ENCODE measurements around the gene SLC38A3.
A peak's percentile ranks its signal among the peaks of the same experiment; 100 is the strongest.

SLC38A3 gene

DNA sequence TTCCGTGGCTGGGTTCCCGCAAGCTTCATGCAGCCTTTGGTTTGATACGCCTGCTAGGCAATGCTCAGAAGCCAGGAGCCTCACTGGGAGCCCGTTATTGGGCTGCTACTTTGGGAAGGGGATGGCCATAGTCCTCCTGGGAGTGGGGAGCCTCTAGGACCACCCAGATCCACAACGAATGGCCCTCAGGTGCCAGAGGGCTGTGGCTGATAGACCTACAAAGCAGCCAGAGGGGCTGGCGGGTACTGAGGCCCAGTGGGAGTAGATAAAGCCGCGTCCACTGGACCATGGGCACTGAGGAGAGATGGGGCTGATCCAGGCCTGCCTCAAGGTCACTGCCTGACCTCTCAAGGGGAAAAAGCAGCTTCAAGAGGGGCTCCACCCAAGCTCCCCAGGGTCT lies 12.9 kb upstream of the SLC38A3 start:
- no peak for DNase-seq (ENCODE audit: low spot score)

DNA sequence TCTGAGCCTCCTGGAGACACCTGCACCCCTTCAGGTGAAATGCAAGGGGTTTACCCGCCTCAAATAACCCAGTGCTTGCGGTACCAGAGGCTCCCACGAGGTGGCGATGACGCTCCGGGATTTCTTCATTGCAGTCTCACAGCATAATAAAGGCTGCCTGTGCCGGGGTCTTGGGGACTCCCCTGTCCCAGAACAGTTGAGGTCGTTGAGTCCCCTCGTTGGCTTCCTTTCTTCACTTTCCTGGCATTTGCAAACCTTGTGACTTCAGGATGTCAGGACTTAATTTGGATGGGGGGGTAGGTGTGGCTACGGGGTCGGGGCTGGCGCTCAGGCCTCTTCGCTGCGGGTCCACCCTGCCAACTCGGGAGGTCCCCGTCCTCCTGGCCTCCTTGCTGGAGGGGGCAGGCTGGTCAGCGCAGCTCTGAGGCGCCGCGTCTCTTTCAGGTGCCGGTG lies 12.4 kb upstream of the SLC38A3 start:
- peak; percentile 82 for DNase-seq (ENCODE audit: low spot score)

DNA sequence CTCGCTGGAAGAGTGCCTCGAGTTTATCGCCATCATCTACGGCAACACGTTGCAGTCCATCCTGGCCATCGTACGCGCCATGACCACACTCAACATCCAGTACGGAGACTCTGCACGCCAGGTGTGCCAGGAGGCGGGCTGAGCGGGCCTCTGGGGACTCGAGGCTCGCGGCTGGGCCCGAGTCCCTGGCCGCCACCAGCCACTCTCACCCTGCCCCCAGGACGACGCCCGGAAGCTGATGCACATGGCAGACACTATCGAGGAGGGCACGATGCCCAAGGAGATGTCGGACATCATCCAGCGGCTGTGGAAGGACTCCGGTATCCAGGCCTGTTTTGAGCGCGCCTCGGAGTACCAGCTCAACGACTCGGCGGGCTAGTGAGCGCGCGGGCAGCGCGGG lies 11.8 kb upstream of the SLC38A3 start:
- no peak for DNase-seq (ENCODE audit: low spot score)

DNA sequence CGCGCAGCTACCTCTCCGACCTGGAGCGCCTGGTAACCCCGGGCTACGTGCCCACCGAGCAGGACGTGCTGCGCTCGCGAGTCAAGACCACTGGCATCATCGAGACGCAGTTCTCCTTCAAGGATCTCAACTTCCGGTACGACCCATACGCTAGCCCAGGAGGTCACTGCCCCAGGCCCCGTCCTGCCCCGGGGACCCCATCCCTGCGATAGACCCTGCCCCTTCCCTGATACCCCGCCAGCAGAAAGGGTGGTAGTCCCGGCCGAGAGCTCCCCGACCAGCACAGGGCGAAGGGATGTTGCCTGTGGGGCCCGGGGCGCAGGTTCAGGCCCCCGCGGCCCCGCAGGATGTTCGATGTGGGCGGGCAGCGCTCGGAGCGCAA lies 11.3 kb upstream of the SLC38A3 start:
- no peak for DNase-seq (ENCODE audit: low spot score)

DNA sequence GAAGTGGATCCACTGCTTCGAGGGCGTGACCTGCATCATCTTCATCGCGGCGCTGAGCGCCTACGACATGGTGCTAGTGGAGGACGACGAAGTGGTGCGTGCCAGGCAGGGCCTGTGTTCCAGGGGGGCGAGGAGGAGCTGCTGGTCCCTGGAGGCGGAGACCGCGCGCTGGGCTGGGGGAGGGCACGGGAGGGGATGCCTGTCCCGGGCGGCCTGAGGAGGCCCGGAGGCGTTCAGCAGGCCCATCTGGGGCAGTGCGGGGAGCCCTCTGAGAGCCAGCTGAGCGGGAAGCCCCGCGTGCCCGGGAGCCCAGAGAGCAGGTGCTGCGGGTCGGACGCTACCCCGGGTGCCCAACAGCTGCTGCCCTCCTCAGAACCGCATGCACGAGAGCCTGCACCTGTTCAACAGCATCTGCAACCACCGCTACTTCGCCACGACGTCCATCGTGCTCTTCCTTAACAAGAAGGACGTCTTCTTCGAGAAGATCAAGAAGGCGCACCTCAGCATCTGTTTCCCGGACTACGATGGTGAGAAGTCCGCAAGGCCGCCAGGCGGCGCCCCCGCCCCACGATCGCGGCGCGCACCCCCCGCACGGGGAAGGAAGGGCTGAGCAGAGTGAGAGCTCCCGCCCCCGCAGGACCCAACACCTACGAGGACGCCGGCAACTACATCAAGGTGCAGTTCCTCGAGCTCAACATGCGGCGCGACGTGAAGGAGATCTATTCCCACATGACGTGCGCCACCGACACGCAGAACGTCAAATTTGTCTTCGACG lies 10.8 kb upstream of the SLC38A3 start:
- DNase-seq (ENCODE audit: low spot score), result peak; percentile 87

DNA sequence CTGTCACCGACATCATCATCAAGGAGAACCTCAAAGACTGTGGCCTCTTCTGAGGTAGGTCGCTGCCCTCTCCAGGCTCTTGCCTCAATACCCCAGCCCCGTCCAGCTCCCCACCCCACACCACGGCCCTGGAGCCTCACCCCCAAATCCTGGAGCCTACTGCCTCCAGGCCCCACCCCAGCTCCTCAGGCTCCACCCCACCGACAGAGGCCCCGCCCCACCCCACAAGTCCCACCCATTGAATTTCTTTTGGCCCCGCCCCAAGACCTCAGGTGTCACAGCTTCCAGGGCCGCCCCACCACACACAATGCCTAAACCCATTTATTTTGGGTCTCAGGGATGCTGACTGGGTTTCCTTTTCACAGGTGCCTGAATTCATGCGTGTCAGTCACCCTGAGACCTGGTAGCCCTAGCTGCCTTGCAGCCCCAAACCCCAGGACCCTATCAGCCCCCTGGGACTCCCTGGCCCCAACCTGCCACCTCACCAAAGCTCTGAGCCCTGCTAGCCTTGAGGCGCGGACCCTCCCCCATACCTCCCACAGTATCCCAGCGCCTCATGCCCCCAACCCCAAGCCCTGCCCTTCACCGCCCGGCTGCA lies 10.1 kb upstream of the SLC38A3 start:
- peak; percentile 36 for DNase-seq (ENCODE audit: low spot score)

DNA sequence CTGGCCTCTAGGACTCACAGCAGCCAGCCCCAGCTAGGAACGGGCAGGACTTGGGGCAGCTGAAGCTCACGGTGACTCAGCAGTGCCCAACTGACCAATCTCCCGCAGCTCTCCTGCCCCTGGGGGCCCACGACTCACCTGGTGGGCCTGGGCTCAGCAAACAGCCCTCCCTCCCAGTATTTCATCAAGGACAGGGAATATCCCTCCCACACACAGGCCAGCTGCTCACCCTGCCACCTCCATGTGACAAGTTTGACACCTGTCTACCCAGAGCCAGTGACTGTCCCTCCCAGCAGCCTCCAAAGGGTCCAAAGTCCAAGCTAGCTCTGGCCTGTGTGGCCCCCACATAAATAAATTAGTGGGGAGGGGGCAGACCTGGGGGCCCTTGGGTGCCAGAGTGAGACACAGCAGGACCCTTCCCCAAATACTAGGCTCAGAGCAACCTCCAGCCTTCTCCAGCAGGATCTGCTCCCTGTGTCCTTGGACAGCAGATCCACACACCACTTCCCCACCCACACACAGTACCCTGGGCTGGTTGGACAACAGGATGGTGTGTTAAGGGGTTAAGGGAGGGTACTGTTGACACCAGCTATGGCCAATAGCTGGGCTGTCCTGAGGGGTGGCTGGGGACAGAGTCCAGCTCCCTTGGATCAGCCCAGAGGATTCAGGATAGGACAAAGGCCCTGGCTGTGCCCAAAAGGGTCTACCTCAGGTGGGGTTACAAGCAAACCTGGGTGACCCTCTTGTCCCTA lies 9.4 kb upstream of the SLC38A3 start:
- DNase-seq (ENCODE audit: low spot score), result no peak

DNA sequence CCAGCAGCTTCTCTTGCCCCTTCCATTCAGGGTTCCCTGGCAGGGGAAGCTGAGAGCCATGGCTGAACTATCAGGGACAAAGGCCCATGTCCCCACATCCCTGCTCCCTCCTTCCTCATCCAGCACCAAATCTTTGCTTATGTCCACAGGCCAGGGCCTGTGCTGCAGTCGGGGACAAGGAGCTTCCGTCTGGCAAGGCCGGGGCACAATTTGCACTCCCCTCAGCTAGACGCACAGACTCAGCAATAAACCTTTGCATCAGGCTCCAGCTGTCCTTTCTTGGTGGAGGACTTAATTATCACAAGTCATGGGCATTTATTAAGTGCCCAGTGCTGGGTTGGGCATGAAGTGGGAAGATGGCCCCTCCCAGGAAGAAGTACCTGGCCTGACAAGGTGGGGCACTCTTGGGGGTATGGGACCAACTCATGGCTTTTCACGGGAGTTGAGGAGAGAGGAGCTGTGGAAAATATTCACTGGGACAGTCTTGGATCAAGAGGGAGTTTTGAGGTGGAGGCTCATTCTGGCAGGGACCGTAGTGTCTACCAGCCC lies 8.7 kb upstream of the SLC38A3 start:
- DNase-seq (ENCODE audit: low spot score), result no peak

DNA sequence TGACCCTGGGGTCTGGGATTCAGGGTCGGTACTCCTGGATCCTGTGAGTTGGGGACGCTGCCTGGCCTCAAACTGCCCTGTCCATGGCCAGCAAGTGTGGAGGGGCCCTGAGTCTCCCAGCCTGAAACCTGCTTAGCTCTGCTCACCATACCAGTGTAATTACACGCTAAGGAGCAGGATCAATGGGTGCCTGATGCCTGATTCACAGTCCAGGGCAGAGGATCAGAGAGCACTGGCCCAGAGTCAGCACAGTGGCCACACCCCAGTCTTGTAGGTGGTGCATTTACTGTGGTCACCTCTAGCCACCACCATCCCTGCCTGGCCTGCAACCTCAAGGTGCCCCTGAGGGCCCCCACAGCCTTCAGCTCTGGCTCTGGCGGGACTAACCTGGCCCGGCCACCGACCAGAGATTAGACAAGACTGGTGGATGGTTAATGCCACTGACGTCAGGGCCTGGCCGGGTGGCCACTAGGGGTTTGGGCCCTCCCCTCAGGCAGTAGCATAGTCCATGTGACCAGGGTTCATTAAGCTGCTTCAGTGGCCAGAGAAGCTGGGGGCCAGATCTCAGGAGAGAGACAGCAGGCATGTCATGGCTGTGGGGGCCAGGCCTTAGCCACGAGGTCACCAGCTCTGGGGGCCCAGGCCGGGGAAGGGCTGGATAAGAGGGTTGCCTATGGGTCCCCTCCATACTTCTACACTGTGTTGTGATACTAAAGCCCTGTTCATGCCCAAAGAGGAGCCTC lies 3.3 kb upstream of the SLC38A3 start:
- DNase-seq (ENCODE audit: low spot score), result no peak

DNA sequence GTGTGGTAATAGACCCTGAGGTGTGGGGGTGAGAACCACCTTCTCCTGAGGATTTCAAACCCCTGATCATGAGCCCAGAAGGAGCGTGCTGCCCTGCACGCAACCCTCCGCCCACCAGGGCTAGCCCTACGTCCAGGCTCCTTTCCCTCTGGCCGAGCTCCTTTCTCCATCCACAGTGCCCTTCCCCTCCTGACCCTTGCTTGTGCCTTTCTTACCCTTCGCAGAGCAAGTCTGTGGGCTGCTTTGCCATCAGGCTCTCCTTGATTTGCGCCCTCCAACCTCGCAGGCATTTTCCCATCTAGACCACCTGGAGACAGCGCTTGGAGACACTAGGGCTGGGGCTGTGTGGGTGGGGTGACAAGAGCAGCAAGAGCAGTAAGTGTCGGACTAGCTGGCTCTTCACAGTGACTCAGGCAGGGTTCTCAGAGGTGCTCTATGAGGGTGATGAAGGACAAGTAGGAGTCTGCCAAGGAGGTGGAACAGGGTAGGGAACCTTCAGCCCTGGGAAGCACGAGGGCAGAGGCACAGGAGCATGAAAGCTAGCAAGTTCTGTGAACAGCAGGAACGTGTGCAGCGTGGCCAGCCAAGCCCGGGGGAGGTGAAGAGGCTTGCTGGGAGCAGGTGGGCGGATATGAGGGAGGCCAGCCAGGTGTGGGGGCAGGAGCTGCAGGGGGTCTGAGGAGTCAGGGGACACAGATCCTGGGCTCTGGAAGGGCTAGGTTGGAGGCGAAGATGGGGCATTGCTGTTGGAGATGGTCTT lies 2.5 kb upstream of the SLC38A3 start:
- no peak for DNase-seq (ENCODE audit: low spot score)

DNA sequence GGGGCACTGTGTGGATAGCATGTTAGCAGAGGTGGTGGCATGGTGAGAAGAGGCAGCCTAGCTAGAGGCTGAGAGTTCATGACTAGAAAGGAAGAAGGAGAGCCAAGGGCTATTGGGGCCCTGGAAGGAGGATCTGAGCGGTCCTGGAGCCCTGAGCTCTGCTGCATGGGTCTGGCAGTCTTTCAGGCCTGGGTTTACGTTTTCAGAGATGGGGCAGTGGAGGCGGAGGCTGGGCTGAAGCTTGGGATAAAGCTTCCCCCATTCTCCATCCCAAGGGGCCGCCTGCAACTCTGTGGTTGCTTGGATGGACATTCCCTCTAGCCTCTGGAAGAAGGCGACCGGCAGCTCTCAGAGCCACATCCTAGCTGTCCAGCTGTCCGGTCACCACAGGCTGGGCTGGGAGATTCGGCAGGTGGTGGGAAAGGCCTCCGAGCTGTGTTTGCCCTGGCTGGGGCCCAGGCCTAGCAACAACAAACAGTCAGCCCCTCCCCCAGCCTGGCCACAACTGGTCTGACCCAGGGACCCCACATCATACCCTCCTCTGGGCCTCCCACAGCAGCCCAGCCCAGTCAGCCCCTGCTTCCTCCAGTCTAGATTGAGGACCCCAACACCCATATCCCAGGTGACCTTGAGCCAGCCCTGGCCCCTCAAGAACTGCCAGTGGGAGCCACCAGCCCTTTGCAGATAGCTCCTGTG lies 1.8 kb upstream of the SLC38A3 start:
- no peak for DNase-seq (ENCODE audit: low spot score)

DNA sequence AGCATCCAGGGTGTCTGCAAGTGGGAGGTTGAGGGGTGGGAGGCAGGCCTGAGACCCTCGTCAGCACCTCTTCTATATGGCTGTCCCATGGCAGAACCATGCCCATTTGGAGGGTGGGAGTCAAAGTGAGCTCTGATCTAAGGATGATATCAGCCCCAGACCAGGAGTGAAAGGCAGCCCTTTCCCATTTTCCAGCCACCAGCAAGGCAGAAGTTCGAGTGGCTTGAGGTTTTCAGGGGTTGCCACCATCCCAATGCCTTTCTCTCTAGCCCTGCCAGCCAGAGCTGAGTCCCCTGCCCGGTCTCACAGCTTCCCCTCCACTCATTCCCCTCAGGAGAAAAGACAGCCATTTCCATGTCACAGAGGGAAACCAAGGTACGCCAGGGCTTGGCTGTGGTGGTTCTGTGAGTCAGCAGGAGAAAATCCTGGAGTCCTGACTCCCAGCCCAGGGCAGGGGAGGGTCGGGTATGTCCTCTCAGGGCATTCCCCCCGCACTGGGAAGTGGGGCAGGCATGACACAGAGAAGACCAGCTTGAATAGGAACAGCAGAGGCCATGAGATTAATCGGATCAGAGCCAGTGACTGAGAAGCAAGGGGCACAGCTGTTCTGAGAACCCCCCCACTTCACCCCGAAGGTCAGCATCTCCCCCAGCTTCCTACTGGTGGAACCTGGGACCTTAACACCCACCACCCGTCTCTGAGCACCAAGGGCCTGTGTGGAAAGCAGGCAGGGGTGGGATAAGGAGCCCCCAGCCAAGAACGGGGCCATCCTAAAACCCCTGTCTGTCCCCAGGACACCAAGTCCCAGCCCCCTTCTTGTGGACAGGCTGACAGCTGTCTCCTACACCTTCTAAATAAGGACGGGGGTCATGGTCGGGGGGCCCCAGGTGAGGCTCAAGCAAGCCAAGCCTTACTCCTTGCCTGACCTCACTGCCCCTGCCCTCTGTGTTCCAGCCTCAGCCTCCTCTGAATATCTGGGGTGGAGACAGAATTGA lies 965 bp upstream of the SLC38A3 start:
- no peak for DNase-seq (ENCODE audit: low spot score)

DNA sequence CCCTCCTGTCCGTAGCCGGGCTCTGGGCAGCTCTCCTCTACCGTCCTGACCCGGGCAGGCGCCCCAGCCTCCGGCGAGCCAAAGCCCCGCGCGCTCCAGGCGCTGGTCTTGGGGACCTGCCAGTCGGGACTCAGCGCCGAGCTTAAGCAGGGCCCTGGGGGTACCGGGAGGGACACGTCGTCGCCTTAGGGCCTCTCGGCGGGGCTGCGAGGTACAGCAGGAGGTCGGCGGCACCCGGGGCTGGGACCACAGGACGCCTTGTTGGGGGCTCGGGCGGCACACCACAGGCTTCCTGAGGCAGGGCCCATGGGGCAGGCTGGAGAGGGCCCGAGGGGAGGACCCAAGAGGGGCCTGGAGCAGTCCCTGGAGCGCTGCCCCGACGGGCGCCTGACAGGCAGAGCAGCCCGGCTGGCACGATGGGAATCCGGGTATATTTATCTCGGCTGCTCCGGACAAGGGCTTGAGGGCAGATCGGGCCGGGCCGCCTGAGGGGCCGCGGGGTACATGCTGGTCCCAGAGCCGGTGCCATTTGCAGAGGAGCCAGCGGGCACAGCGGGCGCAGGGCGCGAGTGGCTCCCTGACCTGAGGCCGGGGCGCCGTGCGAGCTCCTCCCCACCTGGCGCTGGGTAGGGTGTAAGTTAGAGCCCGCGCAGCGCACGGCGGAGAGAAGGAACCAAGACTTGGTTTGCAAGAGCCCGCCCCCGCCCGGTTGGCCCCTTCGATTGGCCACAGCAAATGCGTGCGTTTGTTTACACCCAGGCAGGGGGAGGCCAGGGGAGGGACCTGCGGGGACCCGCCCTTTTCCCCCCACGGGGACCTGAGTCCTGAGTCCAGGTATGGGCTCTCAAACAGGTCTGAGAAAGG lies 574 bp downstream of the SLC38A3 start:
- no peak for DNase-seq (ENCODE audit: low spot score)

DNA sequence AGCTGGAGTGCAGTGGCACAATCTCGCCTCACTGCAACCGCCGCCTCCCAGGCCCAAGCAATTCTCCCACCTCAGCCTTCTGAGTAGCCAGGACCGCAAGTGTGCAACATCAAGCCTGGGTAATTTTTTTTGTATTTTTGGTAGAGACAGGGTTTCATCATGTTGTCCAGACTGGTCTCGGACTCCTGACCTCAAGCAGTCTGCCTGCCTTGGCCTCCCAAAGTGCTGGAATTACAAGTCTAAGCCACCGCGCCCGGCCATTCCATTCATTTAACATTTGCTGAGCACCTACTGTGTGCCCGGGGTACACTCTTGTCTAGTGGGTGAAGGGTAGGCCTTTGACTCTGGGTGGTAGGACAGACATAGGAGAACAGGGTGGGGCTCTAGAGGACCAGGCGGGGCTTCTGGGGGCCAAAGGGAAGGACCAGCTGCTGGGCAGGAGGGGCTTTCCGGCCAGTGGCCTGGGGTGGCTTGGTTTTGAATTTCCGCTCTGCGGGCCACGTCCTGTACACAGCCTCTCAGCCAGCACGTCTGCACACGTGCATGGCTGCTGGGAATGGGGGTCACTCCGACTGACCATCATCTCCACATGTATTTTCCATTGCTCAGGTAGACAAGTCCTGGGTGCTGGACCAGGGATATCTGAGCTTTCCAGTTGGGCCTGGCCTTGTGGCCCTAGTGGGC lies 2.4 kb downstream of the SLC38A3 start:
- DNase-seq (ENCODE audit: low spot score), result no peak

DNA sequence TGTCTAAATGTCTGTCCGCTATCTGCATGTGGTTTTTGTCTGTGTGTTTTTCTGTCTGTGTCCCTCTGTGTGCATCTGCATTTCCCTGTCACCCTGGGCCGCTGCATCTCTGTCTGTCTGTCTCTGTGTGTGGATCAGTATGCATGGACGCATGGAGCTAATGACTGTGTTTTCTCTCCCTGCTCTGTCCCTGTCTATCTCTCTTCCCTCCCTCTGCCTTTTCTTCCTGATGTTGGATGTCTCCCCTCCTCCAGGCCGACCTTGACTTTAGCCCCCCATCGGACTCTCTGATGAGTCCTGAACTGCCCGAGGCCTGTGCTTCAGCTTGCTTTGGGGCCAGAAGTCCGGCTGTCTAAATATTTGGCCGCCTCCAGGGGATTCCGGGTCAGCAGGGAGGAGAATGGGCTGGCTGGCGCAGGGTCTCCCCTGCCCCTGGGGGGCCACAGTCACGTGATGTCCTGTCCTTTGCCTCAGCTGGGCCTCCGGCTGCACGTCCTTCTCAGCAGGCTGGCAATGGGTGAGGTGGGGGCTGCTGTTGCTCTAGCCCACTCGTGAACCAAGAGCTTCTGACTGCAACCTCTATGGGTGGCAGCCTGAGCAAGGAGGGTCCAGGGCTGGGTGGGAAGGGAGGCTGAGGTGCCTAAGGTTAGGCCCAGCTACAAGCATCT lies 3.7 kb downstream of the SLC38A3 start:
- no peak for DNase-seq (ENCODE audit: low spot score)

DNA sequence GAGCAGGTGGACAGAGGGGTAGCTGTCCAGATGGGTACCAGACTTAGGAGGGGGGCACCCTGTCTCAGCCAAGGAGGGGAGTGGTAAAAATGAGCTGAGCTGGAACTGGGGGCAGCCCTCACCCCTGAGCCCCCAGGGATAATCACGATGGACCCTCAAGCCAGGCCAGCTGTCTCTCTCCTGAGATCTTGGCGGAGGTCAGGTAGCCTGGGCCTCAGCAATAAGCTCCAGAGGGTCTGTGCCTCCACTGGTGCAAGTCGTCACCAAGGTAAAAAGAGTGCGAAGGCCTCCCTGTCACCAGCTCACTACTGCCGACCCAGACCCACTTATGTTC lies 5.1 kb downstream of the SLC38A3 start:
- no peak for DNase-seq (ENCODE audit: low spot score)

DNA sequence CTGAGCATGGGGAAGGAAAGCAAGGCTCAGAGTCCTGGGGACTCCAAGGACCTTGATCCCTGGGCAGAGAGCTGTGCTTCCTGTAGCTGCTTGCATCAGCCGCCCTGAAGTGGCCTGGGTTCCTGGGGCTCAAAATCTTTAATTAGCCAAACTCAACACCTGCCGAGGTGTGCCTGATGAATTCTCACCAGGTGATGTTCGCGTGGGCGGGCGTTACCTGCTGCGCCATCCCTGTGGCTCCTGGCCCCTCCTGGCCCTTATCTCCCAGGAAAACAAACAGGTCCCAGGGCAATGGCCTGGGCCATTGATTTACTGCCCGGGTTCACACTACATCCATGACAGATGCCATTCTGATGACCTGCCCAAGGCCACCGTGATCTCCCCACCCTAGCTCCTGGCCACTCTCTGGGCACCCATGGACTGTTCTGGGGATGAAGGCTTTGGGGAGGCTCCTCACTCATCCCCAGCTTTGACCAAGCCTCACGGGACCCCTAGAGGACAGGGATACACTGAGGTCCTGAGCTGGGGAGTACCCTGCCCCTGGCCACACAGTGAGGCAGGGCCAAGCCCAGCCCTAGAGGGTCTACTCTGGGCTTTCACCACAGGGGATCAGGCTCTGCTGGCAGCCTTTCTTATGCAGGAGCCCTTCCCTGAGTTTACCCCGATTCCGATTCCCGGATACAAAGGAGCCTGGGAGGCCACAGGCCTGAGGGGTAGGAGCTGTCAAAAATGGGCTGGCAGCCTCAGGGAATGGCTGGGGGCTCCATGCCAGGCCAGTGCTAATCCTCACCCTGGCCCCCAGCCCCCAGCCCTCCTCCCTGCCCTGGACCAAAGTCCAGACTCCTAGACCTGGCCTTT lies 5.7 kb downstream of the SLC38A3 start:
- no peak for DNase-seq (ENCODE audit: low spot score)

Data from GM03348 (cell line).